ENCODE measurements around the gene PRUNE1. TPM values are rescaled to one million over a fixed set of nuclear protein-coding genes. Genes with fewer than 3 reads are reported as not detected.

The PRUNE1 gene
- total RNA-seq, 1 donor from 2014 or later = 15.0 TPM

DNA sequence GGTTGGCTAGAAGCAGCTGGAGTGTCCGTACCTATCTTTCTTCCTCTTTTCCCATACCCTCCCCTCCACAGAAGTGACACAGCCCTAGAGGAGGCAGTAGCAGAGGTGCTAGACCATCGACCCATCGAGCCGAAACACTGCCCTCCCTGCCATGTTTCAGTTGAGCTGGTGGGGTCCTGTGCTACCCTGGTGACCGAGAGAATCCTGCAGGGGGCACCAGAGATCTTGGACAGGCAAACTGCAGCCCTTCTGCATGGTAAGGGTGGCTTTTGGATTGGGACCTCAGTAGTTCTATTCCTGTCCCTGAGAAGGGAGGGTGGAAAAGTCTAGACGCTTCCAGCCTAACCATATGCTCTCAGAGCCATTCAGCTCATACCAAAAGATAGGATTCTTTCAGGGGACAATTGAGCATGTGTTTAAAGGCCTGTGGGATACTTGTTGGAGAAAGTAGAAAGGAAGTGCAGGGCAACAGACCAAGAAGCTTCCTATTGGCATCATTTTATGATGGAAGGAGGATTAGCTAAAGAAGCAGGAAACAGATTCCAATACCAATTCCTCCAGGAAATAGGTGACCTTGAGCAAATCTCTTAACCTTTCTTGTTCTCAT is 16.4 kb downstream of the PRUNE1 start:
- Mint-ChIP-seq H3K4me3 (peak overlapping the region; percentile 26), H3K9me3 (no peaks in the 10 kb centered on the region), H3K27ac (no peak overlapping the region), H3K4me1 (ENCODE audit: low read depth) (peaks cover 6% of the 10 kb centered on the region), H3K27me3 (ENCODE audit: insufficient read depth) (no peaks in the 10 kb centered on the region), H3K36me3 (ENCODE audit: low read depth) (peaks cover 13% of the 10 kb centered on the region)
- intact Hi-C loops (cut with micrococcal nuclease) = loop anchor here (1.0 to 2.0 kb wide), 5 partner anchors 16 to 132 kb away; partner anchors contain the start of genes C1orf56, CDC42SE1, GABPB2 and PRUNE1
- peak; percentile 71 for DNase-seq (ENCODE audit: low spot score)

DNA sequence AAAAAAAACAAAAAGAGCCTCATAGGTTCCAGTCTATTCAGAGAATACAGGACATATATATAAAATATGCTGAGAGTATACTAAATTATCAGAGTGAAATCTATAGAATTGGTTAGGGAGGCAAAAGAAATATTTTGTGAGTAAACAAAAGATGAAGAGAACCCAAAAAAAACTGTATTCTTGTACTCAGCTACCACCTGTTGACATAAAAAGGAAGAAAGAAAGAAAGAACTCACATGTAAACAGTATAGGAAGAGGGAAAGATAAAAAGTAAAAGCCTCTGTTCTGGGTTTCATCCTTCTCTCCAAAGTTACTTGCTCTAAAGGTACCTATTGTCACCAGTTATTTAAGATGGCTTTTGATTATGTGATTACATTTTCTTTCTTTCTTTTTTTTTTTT is 18.2 kb downstream of the PRUNE1 start:
- H3K27ac Mint-ChIP-seq = no peak overlapping the region
- H3K9me3 Mint-ChIP-seq = no peaks in the 10 kb centered on the region
- H3K27me3 Mint-ChIP-seq (ENCODE audit: insufficient read depth) = no peaks in the 10 kb centered on the region
- peaks cover 6% of the 10 kb centered on the region for H3K4me1 Mint-ChIP-seq (ENCODE audit: low read depth)
- peaks cover 19% of the 10 kb centered on the region for H3K36me3 Mint-ChIP-seq (ENCODE audit: low read depth)
- DNase-seq (ENCODE audit: low spot score) = no peak
- no peak overlapping the region for H3K4me3 Mint-ChIP-seq
- intact Hi-C loops (cut with micrococcal nuclease) = no loop called here

DNA sequence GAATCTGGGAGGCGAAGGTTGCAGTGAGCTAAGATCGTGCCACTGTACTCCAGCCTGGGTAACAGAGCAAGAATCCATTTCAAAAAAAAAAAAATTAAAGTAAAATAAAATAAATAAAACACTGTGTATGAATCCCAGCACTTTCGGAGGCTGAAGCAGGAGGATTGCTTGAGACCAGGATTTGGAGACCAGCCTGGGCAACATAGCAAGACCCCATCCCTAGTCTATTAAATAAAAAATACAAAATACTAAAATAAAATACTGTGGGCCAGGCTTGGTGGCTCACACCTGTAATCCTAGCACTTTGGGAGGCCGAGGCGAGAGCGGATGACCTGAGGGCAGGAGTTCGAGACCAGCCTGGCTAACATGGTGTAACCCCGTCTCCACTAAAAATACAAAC is 23.9 kb downstream of the PRUNE1 start:
- H3K27ac Mint-ChIP-seq = no peak overlapping the region
- no peaks in the 10 kb centered on the region for H3K9me3 Mint-ChIP-seq
- H3K36me3 Mint-ChIP-seq (ENCODE audit: low read depth) = peaks cover 38% of the 10 kb centered on the region
- H3K4me3 Mint-ChIP-seq = no peak overlapping the region
- no peaks in the 10 kb centered on the region for H3K27me3 Mint-ChIP-seq (ENCODE audit: insufficient read depth)
- intact Hi-C loops (cut with micrococcal nuclease) = no loop called here
- no peak for DNase-seq (ENCODE audit: low spot score)
- H3K4me1 Mint-ChIP-seq (ENCODE audit: low read depth) = no peaks in the 10 kb centered on the region

DNA sequence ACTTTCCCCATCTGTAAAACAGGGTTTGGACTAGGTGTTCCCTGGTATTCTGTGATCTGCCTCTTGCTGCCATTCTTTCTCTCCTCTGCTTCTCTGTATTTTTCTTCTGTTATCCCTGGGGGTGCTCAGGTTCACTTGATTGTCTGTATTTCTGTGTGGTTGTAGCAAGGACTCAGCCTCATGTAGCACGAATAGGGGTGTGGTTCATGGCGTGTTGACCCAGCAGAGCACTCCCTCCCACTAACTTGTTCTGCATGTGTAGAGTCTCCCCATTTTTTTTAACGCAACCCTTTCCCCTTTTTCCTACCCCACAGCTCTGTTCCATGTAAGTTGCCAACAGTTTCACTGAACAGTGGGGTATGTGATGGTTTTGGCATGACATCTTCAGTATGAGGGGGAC is 26.9 kb downstream of the PRUNE1 start:
- intact Hi-C loops (cut with micrococcal nuclease) = no loop called here
- no peaks in the 10 kb centered on the region for H3K4me1 Mint-ChIP-seq (ENCODE audit: low read depth)
- no peaks in the 10 kb centered on the region for H3K9me3 Mint-ChIP-seq
- H3K27me3 Mint-ChIP-seq (ENCODE audit: insufficient read depth) = no peaks in the 10 kb centered on the region
- peaks cover 35% of the 10 kb centered on the region for H3K36me3 Mint-ChIP-seq (ENCODE audit: low read depth)
- H3K4me3 Mint-ChIP-seq = no peak overlapping the region
- no peak for DNase-seq (ENCODE audit: low spot score)
- no peak overlapping the region for H3K27ac Mint-ChIP-seq

DNA sequence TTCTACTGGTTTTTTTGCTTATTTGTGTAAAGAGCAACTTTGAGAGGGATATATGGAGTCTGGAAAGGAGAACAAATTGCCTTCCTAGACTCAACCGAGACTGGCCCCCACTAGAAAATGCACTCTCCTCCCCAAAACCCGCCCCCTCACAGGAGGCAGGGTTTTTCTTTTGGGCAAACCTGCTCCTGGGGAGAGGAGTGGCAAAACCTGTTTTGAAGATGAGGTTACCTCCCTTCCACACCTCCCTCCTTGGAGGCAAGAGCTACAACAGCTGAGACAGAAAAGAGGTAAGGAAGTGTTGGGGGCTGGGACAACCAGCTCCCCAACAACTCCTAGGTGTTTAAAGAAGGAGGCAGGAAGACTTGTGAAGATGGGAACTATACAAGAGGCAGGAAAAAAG is 28.1 kb downstream of the PRUNE1 start, which contains the start of gene BNIPL:
Gene BNIPL, plus strand, starts transcription at position 231 of the 400 bp plus-strand sequence. Its CDS starts 140 bp downstream, at position 371.
- DNase-seq (ENCODE audit: low spot score) = no peak
- peaks cover 32% of the 10 kb centered on the region for H3K36me3 Mint-ChIP-seq (ENCODE audit: low read depth)
- intact Hi-C loops (cut with micrococcal nuclease) = no loop called here
- H3K27ac Mint-ChIP-seq = no peak within 1 kb of the TSS
- H3K4me1 Mint-ChIP-seq (ENCODE audit: low read depth) = no peaks in the 10 kb centered on the region
- no peaks in the 10 kb centered on the region for H3K9me3 Mint-ChIP-seq
- H3K4me3 Mint-ChIP-seq = no peak within 1 kb of the TSS
- no peaks in the 10 kb centered on the region for H3K27me3 Mint-ChIP-seq (ENCODE audit: insufficient read depth)

DNA sequence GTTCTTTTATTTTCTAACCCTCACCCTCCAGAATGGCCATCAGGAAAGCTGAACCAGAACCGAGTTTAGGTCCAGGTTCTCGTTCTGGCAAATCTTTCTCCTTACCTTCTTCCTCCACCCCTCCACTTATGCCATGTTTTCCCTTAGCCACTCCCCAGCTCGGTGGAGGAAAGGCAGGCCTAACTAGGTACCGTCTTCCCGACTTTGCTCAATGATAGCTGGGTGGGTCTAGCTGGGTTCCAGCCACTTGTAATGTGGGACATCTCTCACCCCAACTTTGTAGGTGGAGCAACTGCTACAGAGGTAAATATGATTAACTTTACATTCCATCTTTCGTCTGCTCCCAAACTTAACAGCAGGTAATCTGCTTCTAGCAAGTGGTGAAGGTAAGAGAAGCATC is 28.8 kb downstream of the PRUNE1 start:
- intact Hi-C loops (cut with micrococcal nuclease) = no loop called here
- no peaks in the 10 kb centered on the region for H3K4me1 Mint-ChIP-seq (ENCODE audit: low read depth)
- no peak overlapping the region for H3K4me3 Mint-ChIP-seq
- DNase-seq (ENCODE audit: low spot score) = no peak
- H3K36me3 Mint-ChIP-seq (ENCODE audit: low read depth) = peaks cover 31% of the 10 kb centered on the region
- H3K9me3 Mint-ChIP-seq = no peaks in the 10 kb centered on the region
- H3K27ac Mint-ChIP-seq = no peak overlapping the region
- no peaks in the 10 kb centered on the region for H3K27me3 Mint-ChIP-seq (ENCODE audit: insufficient read depth)

DNA sequence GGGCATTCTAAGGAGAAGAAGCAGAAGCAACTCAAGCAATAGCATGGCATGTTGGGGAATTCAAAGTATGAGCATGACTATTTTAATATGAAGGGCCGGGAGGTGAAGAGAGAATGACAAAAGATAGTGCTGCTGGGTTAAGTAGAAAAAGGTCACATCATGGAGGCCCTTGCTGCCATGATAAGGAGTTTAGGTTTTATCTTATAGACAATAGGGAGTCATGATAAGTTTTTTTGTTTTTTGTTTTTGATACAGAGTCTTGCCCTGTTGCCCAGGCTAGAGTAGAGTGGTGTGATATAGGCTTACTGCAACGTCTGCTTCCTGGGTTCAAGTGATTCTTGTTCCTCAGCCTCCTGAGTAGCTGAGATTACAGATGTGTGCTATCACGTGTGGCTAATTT is 31.3 kb downstream of the PRUNE1 start:
- H3K9me3 Mint-ChIP-seq = no peaks in the 10 kb centered on the region
- intact Hi-C loops (cut with micrococcal nuclease) = no loop called here
- H3K4me1 Mint-ChIP-seq (ENCODE audit: low read depth) = peaks cover 14% of the 10 kb centered on the region
- H3K27ac Mint-ChIP-seq = no peak overlapping the region
- no peak overlapping the region for H3K4me3 Mint-ChIP-seq
- H3K36me3 Mint-ChIP-seq (ENCODE audit: low read depth) = peaks cover 21% of the 10 kb centered on the region
- H3K27me3 Mint-ChIP-seq (ENCODE audit: insufficient read depth) = no peaks in the 10 kb centered on the region
- DNase-seq (ENCODE audit: low spot score) = no peak

DNA sequence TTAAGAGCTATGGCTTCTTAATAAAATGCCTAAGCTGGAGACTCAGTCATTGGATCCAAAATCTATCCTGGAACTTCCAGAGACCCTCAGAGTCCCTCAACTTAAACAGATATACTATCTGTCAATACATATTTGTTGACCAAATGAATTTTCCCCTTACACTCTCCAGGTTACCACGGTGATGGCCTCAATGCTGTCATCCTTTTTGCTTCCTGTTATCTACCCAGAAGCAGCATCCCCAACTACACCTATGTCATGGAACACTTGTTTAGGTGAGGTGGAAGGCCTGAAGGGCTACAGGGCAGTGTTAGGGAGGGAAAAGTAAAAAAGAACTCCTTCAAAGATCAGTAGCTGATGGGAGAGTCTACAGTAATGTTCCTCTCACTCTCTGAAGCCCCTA is 34.9 kb downstream of the PRUNE1 start:
- Mint-ChIP-seq H3K4me3 (no peak overlapping the region), H3K36me3 (ENCODE audit: low read depth) (peaks cover 5% of the 10 kb centered on the region), H3K9me3 (no peaks in the 10 kb centered on the region), H3K4me1 (ENCODE audit: low read depth) (peaks cover 37% of the 10 kb centered on the region), H3K27me3 (ENCODE audit: insufficient read depth) (no peaks in the 10 kb centered on the region), H3K27ac (peak overlapping the region; percentile 25)
- no peak for DNase-seq (ENCODE audit: low spot score)
- intact Hi-C loops (cut with micrococcal nuclease) = no loop called here

DNA sequence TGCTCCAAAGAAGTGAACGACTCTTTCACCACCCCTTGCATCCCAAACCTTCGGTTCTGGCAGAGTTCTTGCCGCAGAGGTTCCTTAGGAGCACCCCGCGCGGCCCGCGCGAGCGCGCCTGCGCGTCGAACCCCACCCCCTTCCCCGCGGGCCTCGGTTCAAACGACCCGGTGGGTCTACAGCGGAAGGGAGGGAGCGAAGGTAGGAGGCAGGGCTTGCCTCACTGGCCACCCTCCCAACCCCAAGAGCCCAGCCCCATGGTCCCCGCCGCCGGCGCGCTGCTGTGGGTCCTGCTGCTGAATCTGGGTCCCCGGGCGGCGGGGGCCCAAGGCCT is 39.3 kb downstream of the PRUNE1 start, which contains the start of gene C1orf56:
Gene C1orf56, plus strand, starts transcription at position 161 of the 334 bp plus-strand sequence. Its CDS starts 97 bp downstream, at position 258.
- DNase-seq (ENCODE audit: low spot score) = peak; percentile 43
- peaks cover 64% of the 10 kb centered on the region for H3K4me1 Mint-ChIP-seq (ENCODE audit: low read depth)
- intact Hi-C loops (cut with micrococcal nuclease) = loop anchor here (1.0 kb wide), 1 partner anchor 23 kb away; no protein-coding TSS in a partner anchor
- H3K36me3 Mint-ChIP-seq (ENCODE audit: low read depth) = peaks cover 20% of the 10 kb centered on the region
- peak within 1 kb of the TSS; percentile 86 for H3K4me3 Mint-ChIP-seq
- H3K9me3 Mint-ChIP-seq = no peaks in the 10 kb centered on the region
- peak within 1 kb of the TSS; percentile 79 for H3K27ac Mint-ChIP-seq
- H3K27me3 Mint-ChIP-seq (ENCODE audit: insufficient read depth) = no peaks in the 10 kb centered on the region

DNA sequence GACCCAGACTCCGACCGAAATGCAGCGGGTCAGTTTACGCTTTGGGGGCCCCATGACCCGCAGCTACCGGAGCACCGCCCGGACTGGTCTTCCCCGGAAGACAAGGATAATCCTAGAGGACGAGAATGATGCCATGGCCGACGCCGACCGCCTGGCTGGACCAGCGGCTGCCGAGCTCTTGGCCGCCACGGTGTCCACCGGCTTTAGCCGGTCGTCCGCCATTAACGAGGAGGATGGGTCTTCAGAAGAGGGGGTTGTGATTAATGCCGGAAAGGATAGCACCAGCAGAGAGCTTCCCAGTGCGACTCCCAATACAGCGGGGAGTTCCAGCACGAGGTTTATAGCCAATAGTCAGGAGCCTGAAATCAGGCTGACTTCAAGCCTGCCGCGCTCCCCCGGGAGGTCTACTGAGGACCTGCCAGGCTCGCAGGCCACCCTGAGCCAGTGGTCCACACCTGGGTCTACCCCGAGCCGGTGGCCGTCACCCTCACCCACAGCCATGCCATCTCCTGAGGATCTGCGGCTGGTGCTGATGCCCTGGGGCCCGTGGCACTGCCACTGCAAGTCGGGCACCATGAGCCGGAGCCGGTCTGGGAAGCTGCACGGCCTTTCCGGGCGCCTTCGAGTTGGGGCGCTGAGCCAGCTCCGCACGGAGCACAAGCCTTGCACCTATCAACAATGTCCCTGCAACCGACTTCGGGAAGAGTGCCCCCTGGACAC is 39.8 kb downstream of the PRUNE1 start:
- no peaks in the 10 kb centered on the region for H3K27me3 Mint-ChIP-seq (ENCODE audit: insufficient read depth)
- peak; percentile 42 for DNase-seq (ENCODE audit: low spot score)
- peaks cover 20% of the 10 kb centered on the region for H3K36me3 Mint-ChIP-seq (ENCODE audit: low read depth)
- no peaks in the 10 kb centered on the region for H3K9me3 Mint-ChIP-seq
- peak overlapping the region; percentile 86 for H3K4me3 Mint-ChIP-seq
- intact Hi-C loops (cut with micrococcal nuclease) = loop anchor here (1.0 kb wide), 3 partner anchors 9 to 40 kb away; partner anchors contain the start of gene PRUNE1
- H3K27ac Mint-ChIP-seq = peak overlapping the region; percentile 79
- peaks cover 59% of the 10 kb centered on the region for H3K4me1 Mint-ChIP-seq (ENCODE audit: low read depth)

DNA sequence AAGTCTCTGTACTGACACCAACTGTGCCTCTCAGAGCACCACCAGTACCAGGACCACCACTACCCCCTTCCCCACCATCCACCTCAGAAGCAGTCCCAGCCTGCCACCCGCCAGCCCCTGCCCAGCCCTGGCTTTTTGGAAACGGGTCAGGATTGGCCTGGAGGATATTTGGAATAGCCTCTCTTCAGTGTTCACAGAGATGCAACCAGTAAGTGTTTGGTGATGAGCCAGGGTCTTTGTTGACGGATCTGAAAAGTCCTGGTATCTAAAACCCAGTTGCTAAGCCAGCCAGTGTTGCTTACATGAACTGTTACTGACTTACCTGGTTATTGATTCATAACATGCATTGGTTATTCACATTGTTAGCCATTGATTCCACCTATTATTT is 40.4 kb downstream of the PRUNE1 start:
- peaks cover 20% of the 10 kb centered on the region for H3K36me3 Mint-ChIP-seq (ENCODE audit: low read depth)
- peak overlapping the region; percentile 86 for H3K4me3 Mint-ChIP-seq
- no peaks in the 10 kb centered on the region for H3K9me3 Mint-ChIP-seq
- no peaks in the 10 kb centered on the region for H3K27me3 Mint-ChIP-seq (ENCODE audit: insufficient read depth)
- H3K4me1 Mint-ChIP-seq (ENCODE audit: low read depth) = peaks cover 53% of the 10 kb centered on the region
- intact Hi-C loops (cut with micrococcal nuclease) = loop anchor here (1.0 kb wide), 2 partner anchors 9 to 40 kb away; partner anchors contain the start of gene PRUNE1
- no peak for DNase-seq (ENCODE audit: low spot score)
- H3K27ac Mint-ChIP-seq = peak overlapping the region; percentile 79

DNA sequence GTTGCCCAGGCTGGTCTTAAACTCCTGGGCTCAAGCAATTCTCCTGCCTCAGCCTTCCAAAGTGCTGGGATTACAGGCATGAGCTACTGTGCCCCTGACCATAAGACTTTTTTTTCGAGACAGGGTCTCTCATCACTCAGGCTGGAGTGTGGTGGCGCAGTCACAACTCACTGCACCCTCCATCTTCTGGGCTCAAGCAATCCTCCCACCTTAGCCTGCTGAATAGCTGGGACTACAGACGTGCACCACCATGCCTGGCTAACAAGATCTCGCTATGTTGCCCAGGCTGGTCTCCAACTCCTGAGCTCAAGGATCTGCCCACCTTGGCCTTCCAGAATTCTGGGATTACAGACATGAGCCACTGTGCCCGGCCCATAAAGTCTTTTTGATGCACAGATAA is 41.2 kb downstream of the PRUNE1 start:
- Mint-ChIP-seq H3K4me1 (ENCODE audit: low read depth) (peaks cover 54% of the 10 kb centered on the region), H3K27me3 (ENCODE audit: insufficient read depth) (no peaks in the 10 kb centered on the region), H3K4me3 (no peak overlapping the region), H3K36me3 (ENCODE audit: low read depth) (peaks cover 24% of the 10 kb centered on the region), H3K27ac (peak overlapping the region; percentile 20), H3K9me3 (no peaks in the 10 kb centered on the region)
- no peak for DNase-seq (ENCODE audit: low spot score)
- intact Hi-C loops (cut with micrococcal nuclease) = no loop called here

DNA sequence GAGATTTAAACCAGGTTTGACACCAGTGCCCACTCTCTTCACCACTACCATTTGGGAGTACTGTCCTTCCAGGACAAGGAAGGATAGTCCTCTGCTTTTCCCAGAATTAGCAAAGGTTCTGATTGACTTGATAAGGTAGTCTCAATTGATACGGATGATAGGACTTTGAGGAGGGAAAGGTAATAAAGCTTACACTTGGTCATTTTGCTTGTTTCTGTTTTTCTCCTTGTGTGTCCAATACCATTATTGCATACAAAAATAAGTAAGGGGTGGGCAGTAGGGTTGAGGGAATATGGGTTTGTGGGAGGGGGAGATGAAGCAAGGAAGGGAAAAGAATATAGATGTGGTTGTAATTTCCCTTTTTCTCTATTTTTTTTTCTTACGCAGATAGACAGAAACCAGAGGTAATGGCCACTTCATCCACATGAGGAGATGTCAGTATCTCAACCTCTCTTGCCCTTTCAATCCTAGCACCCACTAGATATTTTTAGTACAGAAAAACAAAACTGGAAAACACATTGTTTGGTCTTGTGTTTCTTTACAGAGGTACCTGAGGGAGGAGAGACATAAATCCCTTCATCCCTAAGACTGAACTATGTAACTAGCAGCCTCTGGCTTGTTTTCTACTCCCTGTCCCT is 41.9 kb downstream of the PRUNE1 start:
- H3K27ac Mint-ChIP-seq = no peak overlapping the region
- H3K36me3 Mint-ChIP-seq (ENCODE audit: low read depth) = peaks cover 30% of the 10 kb centered on the region
- H3K27me3 Mint-ChIP-seq (ENCODE audit: insufficient read depth) = no peaks in the 10 kb centered on the region
- H3K9me3 Mint-ChIP-seq = no peaks in the 10 kb centered on the region
- H3K4me3 Mint-ChIP-seq = peak overlapping the region; percentile 15
- no peak for DNase-seq (ENCODE audit: low spot score)
- intact Hi-C loops (cut with micrococcal nuclease) = no loop called here
- H3K4me1 Mint-ChIP-seq (ENCODE audit: low read depth) = peaks cover 62% of the 10 kb centered on the region
